GM15510 (cell line): ENCODE measurements around the gene PKIB.

ENCODE experiments used
- POLR2A ChIP-seq: IDR thresholded peaks from 3 replicates; pipeline ENCODE4 v1.6.1; 2011; ENCODE audit warnings: borderline replicate concordance; ENCODE audit not compliant: insufficient read length; ENCODE audit errors: extremely low read depth

PKIB gene

GRCh38 chr6:122676146-122676545 is 65.9 kb downstream of the PKIB start:
- no peak for TF ChIP-seq POLR2A

- TF ChIP-seq POLR2A = no peak
Observed at GRCh38 chr6:122676688-122677087, 66.5 kb downstream of the PKIB start.

GRCh38 chr6:122677406-122677805 is 67.2 kb downstream of the PKIB start:
- TF ChIP-seq POLR2A = no peak

- no peak for TF ChIP-seq POLR2A
Observed at GRCh38 chr6:122678841-122679240, 68.6 kb downstream of the PKIB start.

- TF ChIP-seq POLR2A = no peak
Observed at GRCh38 chr6:122681705-122682104, 71.5 kb downstream of the PKIB start.

GRCh38 chr6:122683989-122684651 is 73.9 kb downstream of the PKIB start:
- no peak for TF ChIP-seq POLR2A

- no peak for TF ChIP-seq POLR2A
Observed at GRCh38 chr6:122692175-122692598, 82.0 kb downstream of the PKIB start.

- TF ChIP-seq POLR2A = no peak
Observed at GRCh38 chr6:122692807-122693580, 82.8 kb downstream of the PKIB start.

GRCh38 chr6:122694075-122694474 is 83.9 kb downstream of the PKIB start:
- TF ChIP-seq POLR2A = no peak

GRCh38 chr6:122694602-122695001 is 84.4 kb downstream of the PKIB start:
- TF ChIP-seq POLR2A = no peak

GRCh38 chr6:122695188-122695587 is 85.0 kb downstream of the PKIB start:
- no peak for TF ChIP-seq POLR2A

- no peak for TF ChIP-seq POLR2A
Observed at GRCh38 chr6:122696079-122696478, 85.9 kb downstream of the PKIB start.

GRCh38 chr6:122696853-122697252 is 86.6 kb downstream of the PKIB start:
- TF ChIP-seq POLR2A = no peak

GRCh38 chr6:122697458-122697857 is 87.3 kb downstream of the PKIB start:
- no peak for TF ChIP-seq POLR2A

GRCh38 chr6:122701666-122702065 is 91.5 kb downstream of the PKIB start:
- TF ChIP-seq POLR2A = no peak

GRCh38 chr6:122702841-122703240 is 92.6 kb downstream of the PKIB start:
- TF ChIP-seq POLR2A = no peak
